ACC112 (cell line): Measurements from ENCODE around the gene SLC35D2.

ENCODE experiments used
- H2AFZ ChIP-seq: fragments of 200-600 bp; sonication (generic); one replicate; pipeline ENCODE4 v1.6.0; 2017; ENCODE audit warnings: antibody characterized with exemption, low read length; ENCODE audit not compliant: unreplicated experiment
- H3K27ac ChIP-seq: fragments of 200-600 bp; sonication (generic); 2 replicates; pipeline ENCODE4 v1.5.1; 2014; ENCODE audit warnings: low read depth, mild to moderate bottlenecking, antibody characterized with exemption, low read length, moderate library complexity
- H3K27me3 ChIP-seq: fragments of 200-600 bp; sonication (generic); 2 replicates; pipeline ENCODE4 v1.6.1; 2014; ENCODE audit warnings: mild to moderate bottlenecking, antibody characterized with exemption, low read length, moderate library complexity, mixed read lengths; ENCODE audit not compliant: insufficient read depth
- H3K36me3 ChIP-seq: fragments of 200-600 bp; sonication (generic); 2 replicates; pipeline ENCODE4 v1.6.1; 2016; ENCODE audit warnings: mild to moderate bottlenecking, antibody characterized with exemption, low read length, moderate library complexity, mixed read lengths; ENCODE audit not compliant: insufficient read depth
- H3K4me1 ChIP-seq: fragments of 200-600 bp; sonication (generic); one replicate; pipeline ENCODE4 v1.6.1; 2016; ENCODE audit warnings: low read length, mixed read lengths; ENCODE audit not compliant: insufficient read depth, unreplicated experiment, control insufficient read depth
- H3K4me3 ChIP-seq: fragments of 200-600 bp; sonication (generic); 2 replicates; pipeline ENCODE4 v1.5.1; 2014; ENCODE audit warnings: mild to moderate bottlenecking, low read depth, low read length
- H3K79me2 ChIP-seq: fragments of 200-600 bp; sonication (generic); one replicate; pipeline ENCODE4 v1.6.0; 2016; ENCODE audit warnings: low read length; ENCODE audit not compliant: control insufficient read depth, unreplicated experiment, insufficient read depth

SLC35D2 gene

GRCh38 chr9:96398582-96399324 is 15.2 kb upstream of the SLC35D2 start:
- no peaks in the 10 kb centered on the region for H3K36me3 ChIP-seq
- no peak overlapping the region for H3K27ac ChIP-seq
- H2AFZ ChIP-seq, result no peak overlapping the region

GRCh38 chr9:96395964-96396363 is 12.5 kb upstream of the SLC35D2 start:
- no peaks in the 10 kb centered on the region for H3K4me1 ChIP-seq
- H3K27ac ChIP-seq, result no peak overlapping the region
- no peak overlapping the region for H3K4me3 ChIP-seq
- H3K36me3 ChIP-seq, result peaks cover 3% of the 10 kb centered on the region; the same call in 1 of the 2 replicates
- H2AFZ ChIP-seq, result no peak overlapping the region
- peaks cover 13% of the 10 kb centered on the region for H3K79me2 ChIP-seq
- H3K27me3 ChIP-seq, result no peaks in the 10 kb centered on the region

More at GRCh38 chr9:96398582-96399324, 15.2 kb upstream of the SLC35D2 start:
- Histone ChIP-seq H3K4me3 (no peak overlapping the region), H3K27me3 (no peaks in the 10 kb centered on the region), H3K79me2 (peaks cover 15% of the 10 kb centered on the region), H3K4me1 (no peaks in the 10 kb centered on the region)

- Histone ChIP-seq H2AFZ (no peak overlapping the region), H3K27me3 (no peaks in the 10 kb centered on the region), H3K36me3 (peaks cover 3% of the 10 kb centered on the region; the same call in 1 of the 2 replicates), H3K4me3 (no peak overlapping the region), H3K4me1 (no peaks in the 10 kb centered on the region), H3K27ac (no peak overlapping the region), H3K79me2 (peaks cover 7% of the 10 kb centered on the region)
These were observed 11.5 kb upstream of the SLC35D2 start for GRCh38 chr9:96394832-96395496.

GRCh38 chr9:96392263-96392662 is 8.8 kb upstream of the SLC35D2 start:
- Histone ChIP-seq H3K79me2 (peaks cover 3% of the 10 kb centered on the region), H3K4me3 (no peak overlapping the region), H3K4me1 (no peaks in the 10 kb centered on the region), H3K27me3 (no peaks in the 10 kb centered on the region), H2AFZ (no peak overlapping the region), H3K27ac (no peak overlapping the region), H3K36me3 (peaks cover 7% of the 10 kb centered on the region; the same call in 1 of the 2 replicates)

- Histone ChIP-seq H3K27me3 (no peaks in the 10 kb centered on the region), H3K27ac (no peak overlapping the region), H2AFZ (no peak overlapping the region), H3K4me1 (no peaks in the 10 kb centered on the region), H3K4me3 (no peak overlapping the region), H3K36me3 (peaks cover 15% of the 10 kb centered on the region), H3K79me2 (peaks cover 3% of the 10 kb centered on the region)
These were observed 7.7 kb upstream of the SLC35D2 start for GRCh38 chr9:96391021-96391765.

- Histone ChIP-seq H2AFZ (no peak overlapping the region), H3K4me3 (no peak overlapping the region), H3K27me3 (no peaks in the 10 kb centered on the region), H3K4me1 (no peaks in the 10 kb centered on the region), H3K36me3 (peaks cover 15% of the 10 kb centered on the region), H3K79me2 (no peaks in the 10 kb centered on the region), H3K27ac (no peak overlapping the region)
These were observed 4.6 kb upstream of the SLC35D2 start for GRCh38 chr9:96388144-96388543.

GRCh38 chr9:96386157-96386556 is 2.6 kb upstream of the SLC35D2 start:
- Histone ChIP-seq H3K27me3 (no peaks in the 10 kb centered on the region), H2AFZ (no peak overlapping the region), H3K36me3 (peaks cover 11% of the 10 kb centered on the region), H3K4me1 (no peaks in the 10 kb centered on the region), H3K79me2 (peaks cover 17% of the 10 kb centered on the region), H3K4me3 (no peak overlapping the region), H3K27ac (no peak overlapping the region)

- Histone ChIP-seq H3K79me2 (peaks cover 23% of the 10 kb centered on the region), H3K4me3 (peak overlapping the region; percentile 89), H3K4me1 (peaks cover 2% of the 10 kb centered on the region), H2AFZ (peak overlapping the region; percentile 81), H3K27me3 (no peaks in the 10 kb centered on the region), H3K27ac (no peak overlapping the region), H3K36me3 (peaks cover 7% of the 10 kb centered on the region)
These were observed 709 bp downstream of the SLC35D2 start for GRCh38 chr9:96382839-96383164.

- Histone ChIP-seq H3K79me2 (peaks cover 23% of the 10 kb centered on the region), H2AFZ (no peak overlapping the region), H3K4me3 (peak overlapping the region; percentile 89; the same call in 1 of the 2 replicates), H3K27ac (no peak overlapping the region), H3K36me3 (peaks cover 7% of the 10 kb centered on the region), H3K4me1 (peaks cover 8% of the 10 kb centered on the region), H3K27me3 (no peaks in the 10 kb centered on the region)
These were observed 1.3 kb downstream of the SLC35D2 start for GRCh38 chr9:96382175-96382574.

GRCh38 chr9:96381696-96382095 is 1.8 kb downstream of the SLC35D2 start:
- peaks cover 23% of the 10 kb centered on the region for H3K79me2 ChIP-seq
- H3K4me1 ChIP-seq, result peaks cover 11% of the 10 kb centered on the region

More at GRCh38 chr9:96381696-96382095, 1.8 kb downstream of the SLC35D2 start:
- no peak overlapping the region for H2AFZ ChIP-seq
- H3K27me3 ChIP-seq, result no peaks in the 10 kb centered on the region
- no peak overlapping the region for H3K27ac ChIP-seq
- peaks cover 2% of the 10 kb centered on the region for H3K36me3 ChIP-seq
- H3K4me3 ChIP-seq, result no peak overlapping the region
